ENCODE measurements around the gene ALCAM. TPM values are rescaled to one million over a fixed set of nuclear protein-coding genes. Genes with fewer than 3 reads are reported as not detected.

ALCAM gene
- total RNA-seq, 1 donor from 2014 or later, result 54.4 TPM

- Histone ChIP-seq H3K27ac (no peak overlapping the region), H3K36me3 (no peaks in the 10 kb centered on the region), H2AFZ (replicated peaks) (no peak overlapping the region), H3K9ac (no peak overlapping the region), H3F3A (ENCODE audit: low read depth) (peaks cover 10% of the 10 kb centered on the region), H3K4me3 (no peak overlapping the region), H3K9me3 (ENCODE audit: low read depth) (no peaks in the 10 kb centered on the region), H4K20me1 (ENCODE audit: low read depth) (no peaks in the 10 kb centered on the region), H3K4me1 (peaks cover 19% of the 10 kb centered on the region), H3K79me2 (ENCODE audit: low read depth) (no peaks in the 10 kb centered on the region), H3K4me2 (no peak overlapping the region), H3K27me3 (no peaks in the 10 kb centered on the region)
- no peak overlapping the region for H3K27ac Mint-ChIP-seq
- peaks cover 4% of the 10 kb centered on the region for H3K27me3 Mint-ChIP-seq (ENCODE audit: insufficient read depth, low read depth)
- H3K36me3 Mint-ChIP-seq, result no peaks in the 10 kb centered on the region
- no peak for DNase-seq (ENCODE audit: low spot score)
- H3K4me3 Mint-ChIP-seq, result no peak overlapping the region
- peaks cover 13% of the 10 kb centered on the region for H3K4me1 Mint-ChIP-seq
- TF ChIP-seq CTCF (IDR thresholded peaks at IDR 0.05) (no peak), EZH2 (IDR thresholded peaks at IDR 0.05) (no peak)
- no peaks in the 10 kb centered on the region for H3K9me3 Mint-ChIP-seq
These were observed 249.1 kb downstream of the ALCAM start for GRCh38 chr3:105615814-105616213.

GRCh38 chr3:105616374-105617121 lies 249.8 kb downstream of the ALCAM start:
- H3K79me2 ChIP-seq (ENCODE audit: low read depth), result no peaks in the 10 kb centered on the region
- no peak overlapping the region for H3K4me3 ChIP-seq
- Mint-ChIP-seq H3K9me3 (no peaks in the 10 kb centered on the region), H3K4me1 (peaks cover 13% of the 10 kb centered on the region), H3K4me3 (no peak overlapping the region), H3K27ac (no peak overlapping the region), H3K36me3 (no peaks in the 10 kb centered on the region), H3K27me3 (ENCODE audit: insufficient read depth, low read depth) (peaks cover 6% of the 10 kb centered on the region)
- TF ChIP-seq EZH2phosphoT487 (IDR thresholded peaks at IDR 0.05), result no peak
- TF ChIP-seq CTCF (IDR thresholded peaks at IDR 0.05), result no peak
- TF ChIP-seq EZH2 (IDR thresholded peaks at IDR 0.05), result no peak
- peaks cover 19% of the 10 kb centered on the region for H3K4me1 ChIP-seq
- H3K27ac ChIP-seq, result no peak overlapping the region
- H3F3A ChIP-seq (ENCODE audit: low read depth), result peaks cover 10% of the 10 kb centered on the region
- no peaks in the 10 kb centered on the region for H3K27me3 ChIP-seq
- H3K9me3 ChIP-seq (ENCODE audit: low read depth), result no peaks in the 10 kb centered on the region
- no peak overlapping the region for H2AFZ ChIP-seq (replicated peaks)
- no peaks in the 10 kb centered on the region for H3K36me3 ChIP-seq
- H3K9ac ChIP-seq, result no peak overlapping the region
- no peak for DNase-seq (ENCODE audit: low spot score)
- H3K4me2 ChIP-seq, result no peak overlapping the region
- H4K20me1 ChIP-seq (ENCODE audit: low read depth), result no peaks in the 10 kb centered on the region

- H3K4me2 ChIP-seq, result no peak overlapping the region
These were observed 251.8 kb downstream of the ALCAM start for GRCh38 chr3:105618556-105618955.

More at GRCh38 chr3:105618556-105618955, 251.8 kb downstream of the ALCAM start:
- H3K4me3 Mint-ChIP-seq, result no peak overlapping the region
- no peaks in the 10 kb centered on the region for H3K36me3 Mint-ChIP-seq
- peaks cover 1% of the 10 kb centered on the region for H3K4me1 ChIP-seq
- H3K27ac ChIP-seq, result no peak overlapping the region
- TF ChIP-seq EZH2 (IDR thresholded peaks at IDR 0.05) (no peak), CTCF (IDR thresholded peaks at IDR 0.05) (no peak)
- no peaks in the 10 kb centered on the region for H3K27me3 ChIP-seq
- H3K9me3 ChIP-seq (ENCODE audit: low read depth), result no peaks in the 10 kb centered on the region
- peaks cover 6% of the 10 kb centered on the region for H3K27me3 Mint-ChIP-seq (ENCODE audit: insufficient read depth, low read depth)
- no peaks in the 10 kb centered on the region for H3K79me2 ChIP-seq (ENCODE audit: low read depth)
- DNase-seq (ENCODE audit: low spot score), result no peak
- H3K9ac ChIP-seq, result no peak overlapping the region
- H4K20me1 ChIP-seq (ENCODE audit: low read depth), result no peaks in the 10 kb centered on the region
- H3F3A ChIP-seq (ENCODE audit: low read depth), result no peaks in the 10 kb centered on the region
- no peak overlapping the region for H2AFZ ChIP-seq (replicated peaks)
- H3K27ac Mint-ChIP-seq, result no peak overlapping the region
- no peaks in the 10 kb centered on the region for H3K9me3 Mint-ChIP-seq
- H3K36me3 ChIP-seq, result no peaks in the 10 kb centered on the region
- H3K4me3 ChIP-seq, result no peak overlapping the region
- H3K4me1 Mint-ChIP-seq, result no peaks in the 10 kb centered on the region
